Measurements from ENCODE around the gene SLC23A2.

GRCh38 chr20:4936392-4936850, 64.9 kb downstream of the SLC23A2 start:
- TF ChIP-seq CTCF (IDR thresholded peaks at IDR 0.05; ENCODE audit: low read depth, low read length) (no peak), MAX (IDR thresholded peaks at IDR 0.05; ENCODE audit: low read depth, low read length) (no peak), POLR2A (IDR thresholded peaks at IDR 0.05; ENCODE audit: extremely low read depth, insufficient read length) (no peak)

Measured in NB4 (cell line).